ENCODE measurements around the gene CPLX1. TPM values are rescaled to one million over a fixed set of nuclear protein-coding genes. Genes with fewer than 3 reads are reported as not detected.

Gene CPLX1
- polyA plus RNA-seq, result 0.04 to 0.05 TPM in 2 of 3 replicates, not detected in the other
- polyA plus RNA-seq (2011; ENCODE audit: low read depth), result not detected
- 0.07 and 0.16 TPM in 2 replicates for polyA plus RNA-seq (2011; cell fraction: cytosol; rRNA removed)
- 0.10 and 0.13 TPM in 2 replicates for polyA plus RNA-seq (2011; cell fraction: nucleus; rRNA removed)
- 0.10 and 0.17 TPM in 2 replicates for polyA plus RNA-seq (2012; ENCODE audit: low replicate concordance)
- not detected in 3 replicates for polyA minus RNA-seq
- not detected for polyA minus RNA-seq (2011; cell fraction: cytosol; rRNA and poly(A)+ RNA removed)
- not detected in 2 replicates for polyA minus RNA-seq (2011; cell fraction: nucleus; rRNA and poly(A)+ RNA removed)

GRCh38 chr4:825971-826330 lies at the start of gene CPLX1:
Gene CPLX1, minus strand, starts transcription at chr4:826129. Its CDS starts 1,607 bp downstream, at chr4:824522.
- Histone ChIP-seq H3K27ac (ENCODE audit: control insufficient read depth, insufficient read depth, low read length) (no peak within 1 kb of the TSS), H2AFZ (ENCODE audit: control insufficient read depth, low read length) (no peak within 1 kb of the TSS), H3K9ac (ENCODE audit: control insufficient read depth, extremely low read depth, insufficient read depth, low read length) (no peak within 1 kb of the TSS), H3K27me3 (ENCODE audit: control insufficient read depth, extremely low read depth, insufficient read depth, low read length) (peaks cover 71% of the 10 kb centered on the region), H3K79me2 (ENCODE audit: control insufficient read depth, insufficient read depth, low read length) (no peaks in the 10 kb centered on the region), H3K9me3 (ENCODE audit: control insufficient read depth, low read depth, low read length) (no peaks in the 10 kb centered on the region), H3K36me3 (ENCODE audit: control insufficient read depth in 2 of 2, extremely low read depth in 1 of 2, insufficient read depth in 2 of 2, low read length in 2 of 2) (no peaks in the 10 kb centered on the region), H3K4me2 (ENCODE audit: control insufficient read depth, extremely low read depth, insufficient read depth, low read depth, low read length) (no peak within 1 kb of the TSS), H3K4me3 (ENCODE audit: control insufficient read depth in 2 of 3, extremely low read depth in 1 of 3, insufficient read depth in 2 of 3, low read depth in 1 of 3, low read length in 3 of 3) (peak within 1 kb of the TSS in 1 of 3 experiments; percentile 24), H4K20me1 (ENCODE audit: control insufficient read depth, extremely low read depth, insufficient read depth, low read length) (no peaks in the 10 kb centered on the region), H3K9me1 (ENCODE audit: control insufficient read depth, extremely low read depth, insufficient read depth, low read length) (no peaks in the 10 kb centered on the region), H3K4me1 (ENCODE audit: control insufficient read depth, extremely low read depth, insufficient read depth, low read length) (no peaks in the 10 kb centered on the region)
- no peak for TF ChIP-seq EZH2 (IDR thresholded peaks at IDR 0.05; ENCODE audit: low read length)
- TF ChIP-seq CTCF (optimal IDR thresholded peaks at IDR 0.05 in 1 of 3, IDR thresholded peaks at IDR 0.05 in 1 of 3, conservative IDR thresholded peaks at IDR 0.05 in 1 of 3; ENCODE audit: extremely low read depth in 1 of 3, insufficient read depth in 2 of 3, low read length in 3 of 3), result no peak
- no peak for DNase-seq (ENCODE audit: low read depth, low spot score)
- dilution Hi-C loops (cut with MboI; ENCODE audit: extremely low pct_ligation_motif_present, low sequenced_read_pairs), result no loop called here
- no peak for FAIRE-seq

GRCh38 chr4:874971-875817 lies 49.3 kb upstream of the CPLX1 start:
- Histone ChIP-seq H3K27ac (ENCODE audit: control insufficient read depth, insufficient read depth, low read length) (no peak overlapping the region), H3K9me3 (ENCODE audit: control insufficient read depth, low read depth, low read length) (no peaks in the 10 kb centered on the region), H3K9ac (ENCODE audit: control insufficient read depth, extremely low read depth, insufficient read depth, low read length) (no peak overlapping the region), H4K20me1 (ENCODE audit: control insufficient read depth, extremely low read depth, insufficient read depth, low read length) (no peaks in the 10 kb centered on the region), H2AFZ (ENCODE audit: control insufficient read depth, low read length) (no peak overlapping the region), H3K27me3 (ENCODE audit: control insufficient read depth, extremely low read depth, insufficient read depth, low read length) (no peaks in the 10 kb centered on the region), H3K9me1 (ENCODE audit: control insufficient read depth, extremely low read depth, insufficient read depth, low read length) (no peaks in the 10 kb centered on the region), H3K79me2 (ENCODE audit: control insufficient read depth, insufficient read depth, low read length) (no peaks in the 10 kb centered on the region), H3K4me3 (ENCODE audit: control insufficient read depth in 2 of 3, extremely low read depth in 1 of 3, insufficient read depth in 2 of 3, low read depth in 1 of 3, low read length in 3 of 3) (no peak overlapping the region), H3K36me3 (ENCODE audit: control insufficient read depth in 2 of 2, extremely low read depth in 1 of 2, insufficient read depth in 2 of 2, low read length in 2 of 2) (peaks cover 26 to 36% of the 10 kb centered on the region in 2 experiments), H3K4me1 (ENCODE audit: control insufficient read depth, extremely low read depth, insufficient read depth, low read length) (no peaks in the 10 kb centered on the region), H3K4me2 (ENCODE audit: control insufficient read depth, extremely low read depth, insufficient read depth, low read depth, low read length) (no peak overlapping the region)
- DNase-seq (ENCODE audit: low read depth, low spot score), result no peak
- dilution Hi-C loops (cut with MboI; ENCODE audit: extremely low pct_ligation_motif_present, low sequenced_read_pairs), result no loop called here
- TF ChIP-seq CTCF (optimal IDR thresholded peaks at IDR 0.05 in 1 of 3, IDR thresholded peaks at IDR 0.05 in 1 of 3, conservative IDR thresholded peaks at IDR 0.05 in 1 of 3; ENCODE audit: extremely low read depth in 1 of 3, insufficient read depth in 2 of 3, low read length in 3 of 3) (no peak), EZH2 (IDR thresholded peaks at IDR 0.05; ENCODE audit: low read length) (no peak)
- FAIRE-seq, result no peak

Measured in keratinocyte (primary cell).